ENCODE data around the gene RSPO4. TPM values are rescaled to one million over a fixed set of nuclear protein-coding genes. Genes with fewer than 3 reads are reported as not detected.

Gene RSPO4
- polyA plus RNA-seq (2012; ENCODE audit: insufficient read depth, insufficient read length, low read depth): not detected

DNA sequence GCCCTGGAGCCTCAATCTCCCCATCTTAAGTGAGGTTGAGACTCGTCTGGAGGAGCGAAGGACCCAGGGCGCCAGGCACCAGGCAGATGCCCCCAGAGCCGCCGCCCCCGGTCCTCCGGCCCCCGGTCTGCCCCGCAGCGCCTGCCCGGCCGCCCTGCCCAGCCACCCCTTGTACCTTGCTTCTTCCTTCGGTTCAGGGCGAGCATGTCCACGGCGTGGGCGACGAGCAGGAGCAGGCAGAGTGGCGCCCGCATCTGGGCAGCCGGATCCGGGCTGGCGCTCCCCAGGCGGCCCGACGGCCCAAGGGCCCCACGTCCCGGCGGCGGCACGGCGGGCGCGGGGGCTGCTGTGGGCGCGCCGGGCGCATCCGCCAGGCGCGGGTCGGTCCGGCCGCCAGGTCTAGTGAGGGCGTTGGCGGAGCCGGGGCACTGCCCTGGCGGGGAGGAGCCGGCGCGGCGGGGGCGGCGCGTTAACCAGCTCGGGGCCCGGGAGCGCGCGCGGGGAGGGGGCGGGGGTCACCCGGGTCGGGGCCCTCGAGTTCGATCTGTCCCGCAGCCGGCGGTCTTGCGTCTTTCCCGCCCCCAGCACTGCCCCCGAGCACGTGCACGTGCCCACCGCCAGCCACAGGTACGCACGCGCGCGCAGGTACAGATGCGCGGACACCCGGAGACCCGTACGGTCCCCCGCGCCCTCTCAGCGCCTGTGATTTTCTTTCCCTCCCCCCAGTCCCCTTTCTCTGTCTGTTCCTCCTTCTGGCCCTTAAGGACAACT is at the start of gene RSPO4:
Gene RSPO4, minus strand, starts transcription at position 401 of the 771 bp plus-strand sequence. Its CDS starts 147 bp downstream, at position 254.
- Histone ChIP-seq H3K4me3 (ENCODE audit: low read depth, low read length) (no peak within 1 kb of the TSS), H3K4me1 (no peaks in the 10 kb centered on the region), H3K36me3 (no peaks in the 10 kb centered on the region), H3K27me3 (peaks cover 9% of the 10 kb centered on the region), H3K9me3 (no peaks in the 10 kb centered on the region)
- DNase-seq: no peak
- TF ChIP-seq, protein P1, sequence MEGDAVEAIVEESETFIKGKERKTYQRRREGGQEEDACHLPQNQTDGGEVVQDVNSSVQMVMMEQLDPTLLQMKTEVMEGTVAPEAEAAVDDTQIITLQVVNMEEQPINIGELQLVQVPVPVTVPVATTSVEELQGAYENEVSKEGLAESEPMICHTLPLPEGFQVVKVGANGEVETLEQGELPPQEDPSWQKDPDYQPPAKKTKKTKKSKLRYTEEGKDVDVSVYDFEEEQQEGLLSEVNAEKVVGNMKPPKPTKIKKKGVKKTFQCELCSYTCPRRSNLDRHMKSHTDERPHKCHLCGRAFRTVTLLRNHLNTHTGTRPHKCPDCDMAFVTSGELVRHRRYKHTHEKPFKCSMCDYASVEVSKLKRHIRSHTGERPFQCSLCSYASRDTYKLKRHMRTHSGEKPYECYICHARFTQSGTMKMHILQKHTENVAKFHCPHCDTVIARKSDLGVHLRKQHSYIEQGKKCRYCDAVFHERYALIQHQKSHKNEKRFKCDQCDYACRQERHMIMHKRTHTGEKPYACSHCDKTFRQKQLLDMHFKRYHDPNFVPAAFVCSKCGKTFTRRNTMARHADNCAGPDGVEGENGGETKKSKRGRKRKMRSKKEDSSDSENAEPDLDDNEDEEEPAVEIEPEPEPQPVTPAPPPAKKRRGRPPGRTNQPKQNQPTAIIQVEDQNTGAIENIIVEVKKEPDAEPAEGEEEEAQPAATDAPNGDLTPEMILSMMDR (IDR thresholded peaks at IDR 0.05; ENCODE audit: low read depth, low read length): no peak

DNA sequence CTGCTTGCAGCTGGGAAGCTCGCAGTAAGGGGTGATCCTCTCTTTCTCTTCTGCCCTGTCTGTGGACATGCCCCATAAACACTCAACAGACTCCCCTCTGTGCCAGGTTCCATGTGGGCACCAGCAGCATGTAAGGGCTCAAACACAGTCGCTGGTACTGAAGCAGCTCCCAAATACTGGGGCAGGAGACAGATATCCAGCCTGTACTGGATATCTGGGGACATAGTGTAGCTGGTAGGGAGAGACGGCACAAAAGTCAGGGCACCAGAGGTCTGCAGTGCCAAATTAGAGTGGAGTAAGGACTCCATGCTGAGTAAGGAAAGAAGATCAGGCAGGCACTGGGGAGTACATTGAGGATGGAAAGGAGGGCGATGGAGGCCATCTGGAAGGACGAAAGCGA is 48.3 kb upstream of the RSPO4 start:
- no peaks in the 10 kb centered on the region for H3K36me3 ChIP-seq
- TF ChIP-seq, protein P1 (IDR thresholded peaks at IDR 0.05; ENCODE audit: low read depth, low read length): no peak
- H3K4me1 ChIP-seq: no peaks in the 10 kb centered on the region
- no peaks in the 10 kb centered on the region for H3K9me3 ChIP-seq
- no peaks in the 10 kb centered on the region for H3K27me3 ChIP-seq
- no peak for DNase-seq
- no peak overlapping the region for H3K4me3 ChIP-seq (ENCODE audit: low read depth, low read length)

DNA sequence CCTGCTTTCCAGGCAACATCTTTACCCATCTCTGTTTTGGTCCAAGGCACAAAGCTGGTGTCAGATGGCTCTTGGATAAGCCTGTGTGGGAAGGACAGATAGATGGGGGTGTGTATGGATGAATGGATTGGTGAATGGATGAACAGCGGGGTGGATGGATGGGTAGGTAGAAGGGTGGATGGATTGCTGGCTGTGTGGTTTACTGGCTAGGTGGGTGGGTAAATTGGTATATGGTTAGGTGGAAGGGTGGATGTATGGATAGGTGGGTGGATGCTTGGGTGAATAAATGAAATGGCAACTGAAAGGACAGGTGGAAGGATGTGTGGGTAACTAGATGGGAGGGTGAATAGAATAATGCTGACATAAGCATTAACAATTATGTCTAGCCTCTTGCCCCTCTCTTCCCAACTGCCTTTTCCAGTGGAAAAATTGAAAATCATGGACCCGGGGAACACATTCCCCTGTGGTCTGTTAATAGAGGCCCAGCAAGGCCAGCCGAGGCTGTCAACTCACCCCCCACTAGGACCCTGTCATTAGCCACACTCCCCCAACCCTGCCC is 43.8 kb upstream of the RSPO4 start:
- no peaks in the 10 kb centered on the region for H3K36me3 ChIP-seq
- no peaks in the 10 kb centered on the region for H3K4me1 ChIP-seq
- H3K4me3 ChIP-seq (ENCODE audit: low read depth, low read length): no peak overlapping the region
- no peak for DNase-seq
- H3K9me3 ChIP-seq: no peaks in the 10 kb centered on the region
- no peaks in the 10 kb centered on the region for H3K27me3 ChIP-seq
- TF ChIP-seq, protein P1 (IDR thresholded peaks at IDR 0.05; ENCODE audit: low read depth, low read length): no peak

DNA sequence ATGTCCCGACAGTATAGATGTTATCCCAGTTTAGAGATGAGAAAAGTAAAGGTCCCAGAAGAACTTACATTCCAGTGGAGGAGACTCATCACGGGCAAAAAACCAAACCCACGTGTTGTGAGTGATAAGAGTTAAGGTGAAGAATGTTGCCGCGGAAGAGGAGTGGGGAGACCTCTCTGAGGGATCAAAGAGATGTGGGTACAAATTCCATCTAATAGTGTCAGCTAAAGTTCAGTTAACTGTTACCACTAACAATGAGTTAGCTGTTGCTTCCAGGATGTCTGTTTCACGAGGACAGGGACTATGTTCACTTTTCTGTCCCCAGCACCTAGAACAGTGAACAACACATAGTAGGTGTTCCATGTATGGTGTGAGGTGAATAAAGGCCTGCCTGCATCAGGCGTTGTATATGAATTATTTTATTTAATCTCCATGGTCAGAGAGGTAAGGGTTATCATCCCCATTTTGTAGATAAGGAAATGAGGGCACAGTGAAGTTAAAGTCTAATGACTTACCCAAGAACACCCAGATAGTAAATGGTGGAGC is 39.8 kb upstream of the RSPO4 start:
- H3K9me3 ChIP-seq: no peaks in the 10 kb centered on the region
- no peak overlapping the region for H3K4me3 ChIP-seq (ENCODE audit: low read depth, low read length)
- no peaks in the 10 kb centered on the region for H3K4me1 ChIP-seq
- H3K27me3 ChIP-seq: no peaks in the 10 kb centered on the region
- TF ChIP-seq, protein P1 (IDR thresholded peaks at IDR 0.05; ENCODE audit: low read depth, low read length): no peak
- no peaks in the 10 kb centered on the region for H3K36me3 ChIP-seq
- DNase-seq: no peak

DNA sequence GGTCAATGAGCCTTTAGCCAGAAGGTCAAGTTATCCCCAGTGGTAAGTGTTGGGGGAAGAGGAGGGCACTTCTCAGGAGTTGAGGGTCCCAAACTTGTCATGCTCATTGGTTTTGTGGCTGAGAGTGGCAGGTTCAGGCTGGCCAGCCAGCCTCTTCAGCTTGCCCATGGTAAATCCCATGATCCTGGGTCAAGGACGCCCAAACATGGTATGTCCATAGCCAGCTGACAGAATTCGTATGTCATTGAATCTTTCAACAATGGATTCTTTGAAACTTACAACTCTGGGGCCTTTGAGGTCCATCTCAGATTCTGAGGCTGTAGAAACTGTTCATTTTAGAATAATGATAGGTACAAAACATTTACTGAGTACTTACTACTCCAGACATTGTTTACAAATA is 36.1 kb upstream of the RSPO4 start:
- TF ChIP-seq, protein P1 (IDR thresholded peaks at IDR 0.05; ENCODE audit: low read depth, low read length): no peak
- Histone ChIP-seq H3K4me3 (ENCODE audit: low read depth, low read length) (no peak overlapping the region), H3K9me3 (no peaks in the 10 kb centered on the region), H3K4me1 (no peaks in the 10 kb centered on the region), H3K36me3 (no peaks in the 10 kb centered on the region), H3K27me3 (no peaks in the 10 kb centered on the region)
- no peak for DNase-seq

DNA sequence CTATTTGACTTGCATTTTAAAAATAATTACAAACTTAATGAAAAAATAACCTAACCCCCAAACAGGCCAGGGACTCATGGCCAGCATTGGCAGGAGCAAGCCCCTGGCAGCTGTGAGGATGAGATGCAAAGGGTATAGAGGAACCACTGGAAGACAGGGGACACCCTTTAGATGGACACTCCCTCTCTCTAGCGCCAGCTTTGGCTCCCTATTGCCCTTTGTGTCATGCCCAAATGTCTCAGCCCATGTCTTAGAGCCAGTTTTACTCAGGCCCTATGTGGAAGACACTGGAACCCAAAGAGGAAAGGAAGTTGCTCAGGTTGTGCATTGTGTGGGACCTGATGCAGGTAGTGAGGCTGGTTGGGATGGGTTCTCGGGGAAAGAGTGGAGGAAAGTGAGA is 34.9 kb upstream of the RSPO4 start:
- Histone ChIP-seq H3K4me3 (ENCODE audit: low read depth, low read length) (no peak overlapping the region), H3K36me3 (no peaks in the 10 kb centered on the region), H3K9me3 (no peaks in the 10 kb centered on the region), H3K27me3 (no peaks in the 10 kb centered on the region), H3K4me1 (no peaks in the 10 kb centered on the region)
- DNase-seq: no peak
- TF ChIP-seq, protein P1 (IDR thresholded peaks at IDR 0.05; ENCODE audit: low read depth, low read length): no peak

All from BE2C (cell line).